Brain microvascular endothelial cell (primary cell): Measurements from ENCODE around the gene BICDL2.

Experiments
- DNase-seq: peaks from one replicate; pipeline ENCODE4 v3.0.0-alpha.2; 2020
- H3K27ac ChIP-seq: fragments of 250-450 bp; sonication (Bioruptor Pico); 2 replicates; pipeline ENCODE4 v1.5.1; 2020; ENCODE audit warnings: mild to moderate bottlenecking, moderate library complexity
- H3K27me3 ChIP-seq: fragments of 250-450 bp; sonication (Bioruptor Pico); replicated peaks from 2 replicates; pipeline ENCODE4 v1.5.1; 2020; ENCODE audit warnings: mild to moderate bottlenecking
- H3K36me3 ChIP-seq: fragments of 250-450 bp; sonication (Bioruptor Pico); replicated peaks from 2 replicates; pipeline ENCODE4 v1.5.1; 2020; ENCODE audit warnings: mild to moderate bottlenecking
- H3K4me3 ChIP-seq: 2 replicates; pipeline ENCODE4 v1.5.1; 2011; ENCODE audit warnings: low read depth, mild to moderate bottlenecking, control low read depth, low read length, moderate library complexity
- CTCF ChIP-seq: IDR thresholded peaks from 2 replicates; pipeline ENCODE4 v1.5.1; 2011; ENCODE audit warnings: low read depth, mild to moderate bottlenecking, moderate library complexity, low read length, control low read depth, inconsistent platforms; ENCODE audit errors: missing control alignments
- in situ Hi-C: cut with HindIII; loops from 2 replicates; pipeline ENCODE4 v1.10.0; 2017; ENCODE audit warnings: low sequenced_read_pairs, low pct_ligation_motif_present

Gene BICDL2

GRCh38 chr16:3010510-3010909, 26.2 kb downstream of the BICDL2 start:
- in situ Hi-C loops = no loop called here
- no peak for TF ChIP-seq CTCF
- DNase-seq = no peak
- no peaks in the 10 kb centered on the region for H3K36me3 ChIP-seq
- no peak overlapping the region for H3K4me3 ChIP-seq
- H3K27ac ChIP-seq = no peak overlapping the region
- peaks cover 56% of the 10 kb centered on the region for H3K27me3 ChIP-seq

DNA sequence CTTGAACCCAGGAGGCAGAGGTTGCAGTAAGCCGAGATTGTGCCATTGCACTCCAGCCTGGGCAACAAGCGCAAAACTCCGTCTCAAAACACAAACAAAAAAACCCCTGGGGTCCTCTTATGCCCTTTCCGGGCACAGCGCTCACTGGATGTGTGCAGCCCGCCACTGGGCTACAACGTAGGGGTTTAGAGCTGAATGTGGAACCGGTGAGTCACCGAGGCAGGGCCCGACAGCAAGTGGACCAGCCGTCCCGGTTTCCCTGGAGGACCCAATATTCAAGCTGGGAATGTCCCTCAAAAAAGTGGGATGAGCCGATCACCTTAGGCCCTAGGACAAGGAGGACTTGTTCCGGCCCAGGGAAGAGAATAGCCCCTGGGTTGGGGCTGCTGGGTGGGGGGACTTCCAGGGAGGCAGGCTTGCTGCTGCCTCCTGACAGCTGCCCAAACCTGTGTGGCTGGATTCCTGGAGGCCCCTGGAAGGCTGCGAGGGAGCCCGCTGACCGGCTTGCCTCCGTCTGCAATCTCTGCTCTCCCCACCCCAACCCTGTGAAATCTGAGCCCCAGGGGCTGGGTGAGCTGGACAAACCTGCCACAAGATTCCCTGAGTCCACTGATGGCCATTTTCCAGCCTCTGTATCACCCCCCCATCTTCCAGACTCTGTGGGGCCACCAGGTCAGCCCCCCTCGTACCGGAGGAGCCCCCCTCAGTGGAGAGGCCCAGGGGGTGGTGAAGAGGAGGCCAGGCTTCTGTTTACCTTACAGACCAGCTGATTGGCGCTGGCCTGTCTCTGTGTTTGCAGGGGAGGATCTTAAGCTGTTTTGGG, 27.0 kb downstream of the BICDL2 start:
- Histone ChIP-seq H3K36me3 (no peaks in the 10 kb centered on the region), H3K27me3 (peaks cover 62% of the 10 kb centered on the region), H3K4me3 (no peak overlapping the region), H3K27ac (no peak overlapping the region)
- in situ Hi-C loops = no loop called here
- no peak for TF ChIP-seq CTCF
- no peak for DNase-seq

- Histone ChIP-seq H3K27me3 (peaks cover 55% of the 10 kb centered on the region), H3K36me3 (no peaks in the 10 kb centered on the region), H3K27ac (no peak overlapping the region), H3K4me3 (no peak overlapping the region)
- DNase-seq = no peak
- in situ Hi-C loops = no loop called here
- no peak for TF ChIP-seq CTCF
Measured at GRCh38 chr16:3008690-3009037, 28.1 kb downstream of the BICDL2 start.

DNA sequence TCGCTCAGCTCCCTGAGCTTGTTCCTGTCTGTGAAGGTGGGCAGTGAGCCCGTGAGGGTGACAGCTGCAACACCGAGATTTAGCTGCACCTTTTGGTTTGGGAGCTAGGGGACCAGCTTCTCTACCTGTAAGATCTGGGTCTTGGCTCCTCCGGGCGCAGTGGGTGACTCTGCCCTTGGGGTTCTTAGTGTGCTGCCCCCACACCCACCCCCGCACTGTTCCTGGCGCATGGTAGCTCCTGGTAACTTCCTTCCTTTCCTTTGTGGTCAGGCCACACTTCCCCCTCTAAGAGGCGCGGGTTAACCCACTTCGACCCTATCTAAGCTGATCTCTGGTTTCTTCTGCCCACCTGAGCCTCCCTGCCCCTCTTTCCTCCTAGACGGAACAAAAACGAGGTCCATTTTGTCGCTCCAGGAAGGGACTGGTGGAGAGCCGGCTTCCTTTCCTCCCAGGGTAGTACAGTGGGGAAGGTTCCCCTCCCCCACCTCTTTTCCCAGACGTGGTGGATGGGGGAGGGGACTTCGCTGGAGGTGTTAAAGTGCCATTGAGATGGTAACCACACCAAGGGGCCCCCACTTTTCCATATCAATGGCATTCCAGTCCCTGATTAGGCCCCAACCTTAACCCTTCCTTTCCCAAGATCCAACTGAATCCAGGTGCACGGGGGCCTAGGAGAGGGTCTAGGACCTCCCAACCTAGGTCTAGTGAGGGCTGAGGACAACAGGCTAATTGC, 28.6 kb downstream of the BICDL2 start:
- Histone ChIP-seq H3K27me3 (peaks cover 50% of the 10 kb centered on the region), H3K4me3 (no peak overlapping the region), H3K27ac (no peak overlapping the region), H3K36me3 (no peaks in the 10 kb centered on the region)
- no peak for DNase-seq
- TF ChIP-seq CTCF = no peak
- in situ Hi-C loops = no loop called here

DNA sequence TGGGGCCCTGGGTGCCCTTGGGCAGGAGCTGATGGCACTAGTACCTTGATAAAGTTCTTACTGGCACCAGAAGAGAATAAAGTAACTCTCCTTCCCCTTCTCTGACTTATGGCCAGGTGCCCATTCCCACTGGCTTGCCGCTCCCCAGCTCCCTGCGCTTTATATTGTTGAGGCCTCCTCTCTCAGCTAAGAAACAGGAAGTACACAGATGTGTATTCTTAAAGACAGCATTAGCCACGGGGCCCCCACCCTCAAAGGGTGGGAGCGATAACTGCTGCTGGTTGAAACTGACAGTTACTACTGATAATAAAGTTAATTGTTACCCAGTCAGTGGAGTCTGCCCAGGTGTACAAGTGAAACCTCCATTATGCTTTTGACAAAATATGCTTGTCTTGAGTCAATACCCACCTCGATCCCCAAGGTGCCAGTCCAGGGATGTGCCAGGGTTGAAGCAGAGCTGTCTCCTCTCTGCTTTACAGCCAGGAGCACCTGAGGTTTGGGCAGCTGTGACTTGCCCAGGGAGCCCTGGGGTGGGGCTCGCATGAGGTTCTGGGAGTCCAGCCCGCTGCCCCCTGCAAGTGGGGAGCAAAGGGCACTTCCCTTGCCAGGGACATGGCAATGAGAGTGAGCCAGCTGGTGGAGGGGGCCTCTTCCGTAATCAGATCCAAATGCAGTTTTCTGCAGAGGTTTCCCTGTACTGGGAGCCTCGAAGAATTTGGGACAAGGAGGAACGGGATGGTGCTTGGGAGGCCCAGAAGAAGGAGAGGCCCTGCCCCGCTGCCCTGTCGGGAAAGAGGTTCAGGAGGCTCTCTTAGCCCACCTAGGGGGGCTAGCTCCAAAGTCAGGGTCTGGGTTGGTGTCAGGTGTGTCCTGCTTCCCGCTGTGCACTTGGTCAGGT, 29.4 kb downstream of the BICDL2 start:
- H3K4me3 ChIP-seq = no peak overlapping the region
- H3K27me3 ChIP-seq = peaks cover 42% of the 10 kb centered on the region

More for the DNA sequence above, 29.4 kb downstream of the BICDL2 start:
- Histone ChIP-seq H3K27ac (no peak overlapping the region), H3K36me3 (no peaks in the 10 kb centered on the region)
- no peak for TF ChIP-seq CTCF
- no peak for DNase-seq
- in situ Hi-C loops = no loop called here
